ENCODE results near the gene ANO2.
"Not testable (repeated sequence)": the region's sequence is repeated elsewhere in the genome, so short reads cannot be mapped to it uniquely, and the experiment has no call there.

ANO2 gene

GRCh38 chr12:5568325-5568981, 376.6 kb downstream of the ANO2 start:
- no peak for DNase-seq

DNA sequence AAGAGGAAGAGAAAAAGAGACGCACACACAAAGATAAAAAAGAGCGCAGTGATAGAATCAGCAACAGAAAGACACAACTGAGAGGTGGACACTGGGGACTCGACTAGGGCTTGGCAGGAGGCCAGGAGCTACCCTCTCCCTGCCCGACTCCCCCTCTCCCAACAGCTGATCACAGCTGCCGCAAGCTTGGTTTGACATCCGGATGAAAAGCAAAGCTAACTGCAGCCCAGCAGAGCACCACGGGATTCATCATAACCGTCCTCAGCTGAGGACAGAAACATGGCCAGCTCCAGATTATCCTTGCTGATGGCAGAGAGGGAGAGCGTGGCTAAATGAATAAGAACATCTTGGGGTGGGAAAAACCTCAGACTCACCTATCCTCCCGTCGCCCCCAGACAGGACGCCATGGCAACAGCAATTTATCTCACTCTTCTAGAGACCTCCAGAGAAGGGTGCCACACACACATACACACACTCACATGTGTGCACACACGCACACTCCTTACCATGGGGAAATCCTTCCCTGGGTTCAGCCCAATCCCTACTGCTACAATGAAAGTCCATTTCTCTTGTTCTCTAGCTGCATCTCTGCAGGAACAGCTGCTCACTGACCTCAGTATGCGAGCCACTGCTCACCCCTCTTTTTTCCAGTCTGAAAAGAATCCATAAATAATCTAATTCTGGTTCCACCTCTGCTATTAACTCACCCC, 377.9 kb downstream of the ANO2 start:
- no peak for DNase-seq

- DNase-seq: no peak
These were observed 379.0 kb downstream of the ANO2 start for GRCh38 chr12:5565933-5566599.

GRCh38 chr12:5562581-5562980, 382.5 kb downstream of the ANO2 start:
- no peak for DNase-seq

DNA sequence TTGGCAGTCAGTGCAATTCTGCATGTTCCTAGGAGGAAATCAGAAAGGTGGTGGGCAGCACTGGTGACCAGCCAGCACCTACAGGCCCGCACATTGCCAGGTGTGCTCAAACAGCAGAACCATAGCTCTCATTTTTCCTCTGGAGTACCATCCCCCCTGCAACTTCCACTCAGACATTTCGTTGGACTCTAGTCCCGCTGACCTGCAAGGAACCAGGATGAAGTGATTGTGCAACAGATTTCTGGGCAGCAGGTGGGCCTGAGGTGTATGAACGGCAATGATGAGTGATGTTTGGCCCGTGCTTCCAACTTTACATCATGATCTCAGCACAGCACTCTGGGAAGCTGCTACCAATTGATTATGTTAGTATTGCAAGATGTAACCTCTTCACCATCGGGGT, 383.2 kb downstream of the ANO2 start:
- DNase-seq: no peak

- DNase-seq: no peak
These were observed 384.0 kb downstream of the ANO2 start for GRCh38 chr12:5561057-5561456.

DNA sequence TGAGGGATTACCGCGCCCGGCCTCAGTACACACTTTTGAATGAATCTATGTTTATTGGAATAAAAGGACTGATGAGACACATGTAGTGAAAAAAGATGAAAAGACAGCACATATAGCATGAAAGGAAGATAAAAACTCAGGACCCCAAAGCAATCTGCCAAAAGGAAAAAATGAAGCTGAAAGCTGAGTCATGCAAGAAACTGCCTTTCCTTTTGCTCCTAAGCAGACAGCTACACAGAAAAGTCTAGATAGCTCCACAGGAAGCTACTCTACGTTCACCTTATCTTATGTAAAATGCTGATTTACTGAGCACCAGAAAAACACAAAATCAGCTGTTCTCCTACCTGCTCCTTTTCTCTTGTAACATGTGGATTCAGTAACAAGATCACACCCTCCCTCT, 384.8 kb downstream of the ANO2 start:
- DNase-seq: no peak

DNA sequence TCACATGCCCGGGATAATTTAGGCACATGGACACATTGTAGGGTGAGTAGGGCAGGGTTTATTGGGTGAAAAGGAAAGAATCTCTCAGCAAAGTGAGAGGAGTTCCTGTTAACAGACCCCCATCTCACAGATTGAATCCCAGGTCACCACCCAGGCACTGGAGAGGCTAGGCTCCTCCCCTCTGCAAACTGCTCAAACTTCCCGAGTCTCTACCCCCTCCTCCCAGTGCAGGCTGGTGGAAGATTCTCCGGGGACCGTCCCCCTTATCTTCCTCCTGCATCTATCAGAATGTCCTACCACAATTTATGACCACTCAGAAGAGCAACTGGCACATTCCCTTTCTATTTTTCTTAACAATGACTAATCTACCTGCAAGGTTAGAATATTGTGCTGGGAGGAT, 387.2 kb downstream of the ANO2 start:
- DNase-seq: no peak

DNA sequence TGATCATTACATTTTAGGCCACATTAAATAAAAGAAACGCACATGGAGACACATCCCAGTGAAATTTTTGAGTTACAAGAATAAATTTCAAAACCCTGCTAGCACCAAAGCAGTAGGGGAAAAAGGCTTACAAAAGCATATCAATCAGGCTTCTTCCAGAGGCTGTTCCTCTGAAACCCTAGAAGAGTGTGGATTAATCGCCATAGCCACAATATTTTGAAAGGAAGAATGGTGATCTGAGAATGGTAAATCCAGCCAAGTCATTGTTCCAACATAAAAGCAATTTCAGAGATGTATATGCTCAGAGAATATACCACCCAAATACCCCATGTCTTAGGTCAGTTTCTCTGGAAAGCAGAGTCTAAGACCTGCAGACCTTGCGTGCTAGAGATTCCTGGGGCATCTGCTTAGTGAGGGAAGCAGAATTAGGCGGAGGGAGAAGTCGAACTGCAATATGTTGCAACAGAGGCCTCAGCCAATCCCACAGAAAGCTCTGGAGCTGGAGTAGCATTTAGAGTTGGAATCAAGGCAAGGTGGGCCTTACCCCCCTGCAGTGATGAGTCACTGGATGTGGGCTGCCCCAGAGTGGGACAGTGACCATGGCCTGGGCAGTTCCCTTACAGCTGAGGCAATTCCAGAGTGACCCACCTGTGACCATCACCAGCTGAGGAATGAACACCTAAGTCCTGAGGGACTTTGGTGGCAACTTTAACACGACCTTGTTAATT, 387.9 kb downstream of the ANO2 start:
- no peak for DNase-seq

DNA sequence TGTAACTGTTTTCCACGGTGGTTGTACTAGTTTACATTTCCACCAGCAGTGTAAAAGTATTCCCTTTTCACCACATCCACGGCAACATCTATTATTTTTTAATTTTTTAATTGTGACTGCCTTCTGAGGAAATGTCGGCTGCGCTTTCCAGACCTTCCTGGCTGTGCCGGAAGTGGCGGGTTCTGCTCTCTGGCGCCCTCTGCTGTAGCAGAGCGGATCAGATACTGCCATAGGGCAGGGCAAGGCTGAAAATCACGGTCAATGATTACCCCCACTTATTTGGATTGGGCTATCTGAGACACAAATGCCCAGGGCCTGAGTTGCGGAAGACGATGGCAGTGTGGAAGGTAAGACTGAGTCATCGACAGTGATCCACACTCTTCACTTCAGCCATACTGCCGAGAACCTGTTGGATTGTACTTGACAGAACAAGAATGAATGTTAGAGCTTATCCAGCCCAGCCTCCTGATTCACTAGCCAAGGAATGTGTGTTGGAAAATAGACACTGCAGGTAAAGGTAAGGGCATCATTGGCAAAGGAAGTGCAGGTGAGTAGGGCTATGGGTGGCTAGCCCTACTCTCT, 388.9 kb downstream of the ANO2 start:
- no peak for DNase-seq

DNA sequence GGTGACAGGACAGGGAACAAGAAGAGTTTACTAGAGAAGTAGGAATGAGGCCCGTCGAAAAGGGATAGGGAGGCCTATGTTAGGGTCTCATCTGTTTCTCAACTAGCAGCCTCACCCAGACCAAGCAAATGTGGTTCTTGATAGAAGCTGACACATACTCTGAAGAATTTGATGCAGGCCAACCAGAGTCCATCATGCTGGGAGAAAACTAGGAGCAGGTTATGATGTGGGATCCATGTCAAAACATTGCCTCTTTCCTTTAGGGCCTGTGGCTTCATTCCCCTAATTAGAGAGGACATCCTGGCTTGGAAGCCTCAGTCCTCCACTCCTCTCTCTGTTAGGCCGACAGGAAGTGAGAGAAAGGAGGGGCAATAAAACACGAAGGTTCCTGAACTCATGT, 390.3 kb downstream of the ANO2 start:
- no peak for DNase-seq

- no peak for DNase-seq
These were observed 396.0 kb downstream of the ANO2 start for GRCh38 chr12:5549011-5549410.

- DNase-seq: no peak
These were observed 396.7 kb downstream of the ANO2 start for GRCh38 chr12:5548152-5548943.

GRCh38 chr12:5546616-5547015, 398.4 kb downstream of the ANO2 start:
- no peak for DNase-seq

DNA sequence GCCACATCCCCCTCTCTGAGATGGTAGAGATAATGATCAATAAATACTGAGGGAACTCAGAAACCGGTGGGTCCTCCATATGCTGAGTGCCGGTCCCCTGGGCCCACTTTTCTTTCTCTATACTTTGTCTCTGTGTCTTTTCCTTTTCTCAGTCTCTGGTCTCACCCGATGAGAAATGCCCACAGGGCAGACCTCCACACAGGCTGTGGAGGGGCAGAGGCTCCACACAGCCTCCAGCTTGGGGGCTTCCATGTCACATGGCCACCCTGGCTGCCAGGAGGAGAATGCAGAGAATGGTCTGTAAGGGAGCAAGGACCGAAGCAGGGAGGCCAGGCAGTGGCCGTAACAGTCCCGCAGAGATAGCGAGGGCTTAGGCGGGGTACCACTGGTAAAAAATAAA, 407.3 kb downstream of the ANO2 start:
- DNase-seq: no peak

DNA sequence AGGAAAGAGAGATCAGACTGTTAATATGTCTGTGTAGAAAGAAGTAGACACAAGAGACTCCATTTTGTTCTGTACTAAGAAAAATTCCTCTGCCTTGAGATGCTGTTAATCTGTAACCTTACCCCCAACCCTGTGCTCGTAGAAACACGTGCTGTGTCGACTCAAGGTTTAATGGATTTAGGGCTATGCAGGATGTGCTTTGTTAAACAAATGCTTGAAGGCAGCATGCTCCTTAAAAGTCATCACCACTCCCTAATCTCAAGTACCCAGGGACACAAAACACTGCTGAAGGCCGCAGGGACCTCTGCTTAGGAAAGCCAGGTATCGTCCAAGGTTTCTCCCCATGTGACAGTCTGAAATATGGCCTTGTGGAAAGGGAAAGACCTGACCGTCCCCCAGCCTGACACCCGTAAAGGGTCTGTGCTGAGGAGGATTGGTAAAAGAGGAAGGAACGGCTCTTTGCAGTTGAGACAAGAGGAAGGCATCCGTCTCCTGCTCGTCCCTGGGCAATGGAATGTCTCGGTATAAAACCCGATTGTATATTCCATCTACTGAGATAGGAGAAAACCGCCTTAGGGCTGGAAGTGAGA, 407.9 kb downstream of the ANO2 start:
- not testable (repeated sequence) for DNase-seq

DNA sequence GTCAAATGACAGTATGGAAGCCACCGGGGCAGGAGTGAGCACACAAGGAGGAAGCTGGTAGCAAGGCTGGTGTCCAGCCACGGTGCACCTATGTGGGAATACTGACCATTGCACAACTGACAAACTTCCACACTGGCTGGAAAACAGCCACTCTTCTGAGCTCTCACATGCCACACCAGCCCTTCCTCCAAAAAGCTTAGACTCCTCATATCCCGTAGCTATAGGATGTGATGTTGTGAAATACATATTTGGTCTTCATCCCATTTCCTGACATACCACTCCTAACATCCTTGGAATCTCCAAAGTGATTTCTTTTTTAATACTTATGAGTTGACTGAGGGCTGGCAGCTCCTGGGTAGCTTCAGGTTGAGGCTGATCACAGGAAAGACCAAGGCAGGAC, 409.5 kb downstream of the ANO2 start:
- DNase-seq: no peak

GRCh38 chr12:5534426-5535199, 410.4 kb downstream of the ANO2 start:
- no peak for DNase-seq

DNA sequence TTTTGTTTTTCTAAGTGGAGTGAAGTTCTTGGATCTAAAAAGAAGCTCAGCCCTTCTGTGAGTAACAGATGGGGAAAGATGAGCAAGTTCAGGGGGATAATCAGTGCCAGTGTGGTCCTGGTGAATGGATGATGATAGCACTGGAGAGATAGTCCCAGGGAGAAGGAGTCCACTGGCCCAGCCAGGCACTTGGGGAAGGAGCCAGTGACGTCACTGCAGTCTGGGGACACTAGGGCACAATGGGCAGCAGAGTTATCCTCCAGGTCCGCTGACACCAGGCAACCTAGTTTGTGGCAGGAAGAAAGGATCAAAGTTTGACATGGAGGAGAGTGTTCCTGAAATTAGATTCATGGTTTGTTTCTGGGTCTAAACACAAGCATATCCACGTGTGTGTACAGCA, 411.7 kb downstream of the ANO2 start:
- no peak for DNase-seq

DNA sequence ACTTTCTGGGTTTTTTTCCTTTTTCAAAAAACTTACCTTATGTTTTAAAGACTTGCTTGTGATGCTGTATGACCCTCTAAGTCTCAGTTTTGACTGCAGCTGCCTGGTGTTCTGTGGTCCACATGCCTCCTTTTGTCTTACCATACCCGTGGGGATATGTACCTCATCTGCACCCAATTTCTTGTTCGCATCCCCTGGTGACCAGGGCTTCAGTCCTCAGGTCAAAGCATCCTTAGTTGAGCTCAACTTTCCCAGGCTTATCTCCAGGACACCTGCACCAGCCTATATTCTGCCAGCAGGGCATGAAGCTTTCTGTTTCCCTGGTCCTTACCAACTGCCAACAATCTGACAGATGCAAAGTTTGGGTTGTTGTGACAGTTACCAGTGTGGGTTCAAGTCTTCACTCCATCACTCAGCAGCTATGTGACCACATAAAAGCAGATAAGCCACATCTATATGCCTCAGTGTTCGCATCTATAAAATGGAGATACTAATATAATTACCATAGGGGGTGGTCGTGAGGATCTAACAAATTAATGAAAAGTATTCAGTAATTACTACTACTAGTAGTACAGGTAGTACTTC, 419.2 kb downstream of the ANO2 start:
- DNase-seq: no peak
